ENCODE measurements around the gene AXIN1. TPM values are rescaled to one million over a fixed set of nuclear protein-coding genes. Genes with fewer than 3 reads are reported as not detected.
A peak's percentile ranks its signal among the peaks of the same experiment; 100 is the strongest.

Gene AXIN1
- total RNA-seq, 1 donor from 2014 or later, result 28.9 TPM

DNA sequence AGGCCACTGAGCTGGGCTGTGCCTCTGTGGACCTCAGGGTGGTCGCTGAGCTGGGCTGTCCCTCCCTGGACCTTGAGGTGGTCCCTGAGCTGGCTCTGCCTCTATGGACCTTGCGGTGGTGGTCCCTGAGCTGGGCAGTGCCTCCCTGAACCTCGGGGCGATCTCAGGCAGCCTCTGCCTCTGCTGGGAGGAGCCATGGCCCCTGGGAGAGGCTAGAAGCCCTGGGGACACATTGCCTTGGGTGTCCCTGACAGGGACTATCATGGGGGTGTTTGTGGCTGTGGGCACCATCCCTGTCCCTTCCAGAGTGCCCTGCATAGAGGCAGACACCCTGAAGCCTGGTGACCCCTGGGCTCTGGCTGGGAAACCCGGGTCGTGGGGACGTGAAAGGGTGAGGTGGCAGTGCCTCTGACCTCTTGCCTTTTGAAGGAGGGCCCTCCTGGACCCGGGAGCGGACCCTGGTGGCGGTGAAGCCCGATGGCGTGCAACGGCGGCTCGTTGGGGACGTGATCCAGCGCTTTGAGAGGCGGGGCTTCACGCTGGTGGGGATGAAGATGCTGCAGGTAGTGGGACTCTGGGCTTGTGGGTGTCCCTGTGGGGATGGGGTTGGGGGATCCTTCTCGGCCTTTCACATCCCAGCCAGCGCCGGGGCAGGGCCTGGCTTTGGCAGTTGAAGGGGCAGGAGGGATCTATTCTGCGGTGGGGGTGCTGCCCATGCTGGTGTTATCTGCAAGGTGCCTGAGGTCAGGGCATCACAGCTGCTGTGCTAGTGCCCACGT, 46.2 kb upstream of the AXIN1 start:
- DNase-seq, result peak; percentile 68
- ATAC-seq, result no peak
- intact Hi-C loops (cut with DNase I), result no loop called here

DNA sequence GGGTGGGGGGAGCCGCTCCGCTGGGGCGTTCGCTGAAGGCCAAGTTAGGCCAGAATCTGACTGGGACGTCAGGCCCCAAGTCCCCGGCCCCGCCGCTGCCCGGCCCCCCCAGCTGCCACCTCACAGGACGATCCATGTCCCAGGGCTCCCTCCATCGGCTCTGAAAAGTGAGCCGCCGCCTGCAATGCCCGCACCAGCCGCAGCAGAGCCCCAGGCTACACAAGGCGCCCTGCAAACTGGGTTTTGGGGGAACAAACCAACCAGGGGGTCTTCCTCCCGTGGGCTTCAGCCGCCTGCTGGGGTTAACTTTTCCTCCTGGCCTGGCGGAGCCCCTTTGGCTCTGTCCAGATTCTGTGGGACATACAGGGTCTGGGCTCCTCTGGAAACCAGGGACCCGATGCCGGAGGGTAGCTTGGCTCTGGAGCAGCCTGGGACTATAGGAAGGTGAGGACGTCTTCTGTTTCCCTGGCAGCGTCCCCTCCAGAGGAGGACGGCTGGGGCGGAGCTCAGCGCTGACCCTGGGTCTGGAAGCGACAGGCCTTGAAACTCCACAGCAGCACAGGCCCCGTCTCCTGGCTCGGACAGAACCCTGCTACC, 45.3 kb upstream of the AXIN1 start:
- DNase-seq (peak; percentile 86), ATAC-seq (peak; percentile 38)
- Histone ChIP-seq H3K27me3 (no peaks in the 10 kb centered on the region), H3K36me3 (no peaks in the 10 kb centered on the region), H3K27ac (peak overlapping the region; percentile 42), H3K9me3 (no peaks in the 10 kb centered on the region), H3K4me1 (peaks cover 25% of the 10 kb centered on the region), H3K4me3 (no peak overlapping the region)
- intact Hi-C loops (cut with DNase I), result no loop called here
- TF ChIP-seq, protein P1, sequence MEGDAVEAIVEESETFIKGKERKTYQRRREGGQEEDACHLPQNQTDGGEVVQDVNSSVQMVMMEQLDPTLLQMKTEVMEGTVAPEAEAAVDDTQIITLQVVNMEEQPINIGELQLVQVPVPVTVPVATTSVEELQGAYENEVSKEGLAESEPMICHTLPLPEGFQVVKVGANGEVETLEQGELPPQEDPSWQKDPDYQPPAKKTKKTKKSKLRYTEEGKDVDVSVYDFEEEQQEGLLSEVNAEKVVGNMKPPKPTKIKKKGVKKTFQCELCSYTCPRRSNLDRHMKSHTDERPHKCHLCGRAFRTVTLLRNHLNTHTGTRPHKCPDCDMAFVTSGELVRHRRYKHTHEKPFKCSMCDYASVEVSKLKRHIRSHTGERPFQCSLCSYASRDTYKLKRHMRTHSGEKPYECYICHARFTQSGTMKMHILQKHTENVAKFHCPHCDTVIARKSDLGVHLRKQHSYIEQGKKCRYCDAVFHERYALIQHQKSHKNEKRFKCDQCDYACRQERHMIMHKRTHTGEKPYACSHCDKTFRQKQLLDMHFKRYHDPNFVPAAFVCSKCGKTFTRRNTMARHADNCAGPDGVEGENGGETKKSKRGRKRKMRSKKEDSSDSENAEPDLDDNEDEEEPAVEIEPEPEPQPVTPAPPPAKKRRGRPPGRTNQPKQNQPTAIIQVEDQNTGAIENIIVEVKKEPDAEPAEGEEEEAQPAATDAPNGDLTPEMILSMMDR (IDR thresholded peaks at IDR 0.05), result peak; percentile 41

More for the DNA sequence above, 46.2 kb upstream of the AXIN1 start:
- Histone ChIP-seq H3K9me3 (no peaks in the 10 kb centered on the region), H3K27ac (no peak overlapping the region), H3K4me1 (peaks cover 25% of the 10 kb centered on the region), H3K36me3 (no peaks in the 10 kb centered on the region), H3K4me3 (no peak overlapping the region), H3K27me3 (no peaks in the 10 kb centered on the region)
- TF ChIP-seq, protein P1 (IDR thresholded peaks at IDR 0.05), result no peak

DNA sequence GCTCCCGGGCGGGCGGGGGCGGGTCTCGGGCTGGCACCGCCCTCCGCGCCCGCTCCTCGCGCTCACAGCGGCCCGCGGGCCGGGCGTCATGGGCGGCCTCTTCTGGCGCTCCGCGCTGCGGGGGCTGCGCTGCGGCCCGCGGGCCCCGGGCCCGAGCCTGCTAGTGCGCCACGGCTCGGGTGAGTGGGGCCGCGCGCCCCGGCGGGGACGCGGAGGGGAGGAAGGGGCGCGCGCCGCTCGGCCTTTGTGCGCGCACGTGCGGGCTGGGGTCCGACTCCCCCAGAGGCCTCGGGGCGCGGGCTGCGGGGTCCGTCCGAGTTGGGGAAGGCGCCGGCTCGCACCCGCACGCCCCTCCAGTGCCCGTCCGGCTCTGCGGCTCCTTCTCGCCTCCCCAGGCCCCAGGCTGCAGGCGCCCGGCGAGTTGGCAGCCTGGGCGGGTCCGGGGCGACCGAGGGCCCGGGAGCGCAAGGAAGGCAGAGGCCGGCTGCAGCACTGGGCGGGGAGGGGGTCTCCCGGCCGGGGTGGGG, 44.7 kb upstream of the AXIN1 start, which contains the start of gene NME4:
Gene NME4, plus strand, starts transcription at position 65 of the 527 bp plus-strand sequence. Its CDS starts 24 bp downstream, at position 89.
- peak; percentile 1 for ATAC-seq
- H3K4me3 ChIP-seq, result peak within 1 kb of the TSS; percentile 56
- DNase-seq, result peak; percentile 67
- H3K27me3 ChIP-seq, result no peaks in the 10 kb centered on the region
- no peaks in the 10 kb centered on the region for H3K9me3 ChIP-seq
- peaks cover 20% of the 10 kb centered on the region for H3K4me1 ChIP-seq
- TF ChIP-seq, protein P1 (IDR thresholded peaks at IDR 0.05), result no peak
- H3K36me3 ChIP-seq, result no peaks in the 10 kb centered on the region
- intact Hi-C loops (cut with DNase I), result no loop called here
- H3K27ac ChIP-seq, result peak within 1 kb of the TSS; percentile 58

DNA sequence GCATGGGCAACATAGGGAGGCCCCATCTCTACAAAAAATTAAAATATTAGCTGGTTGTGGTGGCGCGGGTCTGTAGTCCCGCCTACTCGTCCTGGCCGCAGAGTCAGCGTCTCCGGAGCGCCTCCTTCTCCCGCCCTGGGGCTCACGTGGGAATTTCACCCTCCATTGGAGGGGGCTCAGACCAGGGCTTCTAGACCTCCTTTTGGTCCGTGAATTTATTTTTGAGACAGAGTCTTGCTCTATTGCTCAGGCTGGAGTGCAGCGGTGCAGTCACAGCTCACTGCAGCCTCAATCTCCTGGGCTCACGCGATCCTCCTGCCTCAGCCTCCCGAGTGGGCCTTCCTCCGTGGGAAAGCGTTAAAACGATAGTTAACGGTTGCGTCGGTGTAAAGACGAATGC, 44.1 kb upstream of the AXIN1 start:
- Histone ChIP-seq H3K4me3 (peak overlapping the region; percentile 56), H3K9me3 (no peaks in the 10 kb centered on the region), H3K36me3 (no peaks in the 10 kb centered on the region), H3K4me1 (peaks cover 19% of the 10 kb centered on the region), H3K27me3 (no peaks in the 10 kb centered on the region), H3K27ac (peak overlapping the region; percentile 58)
- intact Hi-C loops (cut with DNase I), result no loop called here
- ATAC-seq, result no peak
- DNase-seq, result no peak
- TF ChIP-seq, protein P1 (IDR thresholded peaks at IDR 0.05), result no peak

DNA sequence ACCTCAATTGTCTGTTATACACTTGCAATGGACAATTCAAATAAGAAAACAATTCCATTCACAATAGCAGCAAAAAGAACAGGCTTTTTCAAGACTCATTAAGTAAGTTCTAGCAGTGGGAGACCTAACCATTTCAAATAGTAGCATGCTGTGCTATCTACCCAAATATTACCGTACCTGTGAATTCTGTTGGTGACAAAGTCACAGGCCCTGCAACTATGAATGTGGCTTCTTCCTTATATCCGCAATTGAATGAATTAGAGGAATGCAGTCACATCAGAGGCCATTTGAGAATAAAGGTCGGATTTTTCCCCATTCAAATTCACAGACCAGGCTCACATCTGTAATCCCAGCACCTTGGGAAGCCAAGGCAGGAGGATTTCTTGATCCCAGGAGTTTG, 43.7 kb upstream of the AXIN1 start:
- Histone ChIP-seq H3K9me3 (no peaks in the 10 kb centered on the region), H3K27me3 (no peaks in the 10 kb centered on the region), H3K27ac (peak overlapping the region; percentile 58), H3K4me1 (peaks cover 19% of the 10 kb centered on the region), H3K36me3 (no peaks in the 10 kb centered on the region), H3K4me3 (peak overlapping the region; percentile 56)
- DNase-seq (no peak), ATAC-seq (no peak)
- TF ChIP-seq, protein P1 (IDR thresholded peaks at IDR 0.05), result no peak
- intact Hi-C loops (cut with DNase I), result no loop called here

Measured in upper lobe of right lung (tissue), 1 donor.